HG03457 (cell line): ENCODE measurements around the gene GCAT.
"Not testable (repeated sequence)": the region's sequence is repeated elsewhere in the genome, so short reads cannot be mapped to it uniquely, and the experiment has no call there.

Experiments used
- ATAC-seq: cut with Tn5 transposase; IDR thresholded peaks from one replicate; pipeline ENCODE4 v1.9.1; 2021; ENCODE audit warnings: moderate number of reproducible peaks; ENCODE audit not compliant: unreplicated experiment

GCAT gene

GRCh38 chr22:37782340-37783168, 25.2 kb upstream of the GCAT start:
- ATAC-seq: no peak

GRCh38 chr22:37784829-37785495, 22.8 kb upstream of the GCAT start:
- no peak for ATAC-seq

GRCh38 chr22:37790234-37790633, 17.5 kb upstream of the GCAT start:
- ATAC-seq: no peak

- ATAC-seq: no peak
Measured at GRCh38 chr22:37792494-37792893, 15.2 kb upstream of the GCAT start.

- ATAC-seq: no peak
Measured at GRCh38 chr22:37794376-37794775, 13.4 kb upstream of the GCAT start.

GRCh38 chr22:37796079-37796478, 11.7 kb upstream of the GCAT start:
- ATAC-seq: no peak

GRCh38 chr22:37797259-37797658, 10.5 kb upstream of the GCAT start:
- ATAC-seq: not testable (repeated sequence)

- ATAC-seq: no peak
Measured at GRCh38 chr22:37797874-37798500, 9.7 kb upstream of the GCAT start.

- ATAC-seq: not testable (repeated sequence)
Measured at GRCh38 chr22:37799979-37800378, 7.8 kb upstream of the GCAT start.

- ATAC-seq: no peak
Measured at GRCh38 chr22:37801946-37802309, 5.8 kb upstream of the GCAT start.

- no peak for ATAC-seq
Measured at GRCh38 chr22:37802310-37803194, 5.2 kb upstream of the GCAT start.

- no peak for ATAC-seq
Measured at GRCh38 chr22:37803195-37803638, 4.5 kb upstream of the GCAT start.

GRCh38 chr22:37803639-37804351, 3.9 kb upstream of the GCAT start:
- ATAC-seq: no peak

- ATAC-seq: no peak
Measured at GRCh38 chr22:37804352-37804880, 3.3 kb upstream of the GCAT start.

GRCh38 chr22:37804881-37805809, 2.6 kb upstream of the GCAT start:
- no peak for ATAC-seq

- ATAC-seq: no peak
Measured at GRCh38 chr22:37805810-37806277, 1.9 kb upstream of the GCAT start.

- ATAC-seq: no peak
Measured at GRCh38 chr22:37806409-37807333, 1.1 kb upstream of the GCAT start.

- ATAC-seq: no peak
Measured at GRCh38 chr22:37808294-37808657, 542 bp downstream of the GCAT start.
